ENCODE measurements around the gene CLIC1.

CLIC1 gene

DNA sequence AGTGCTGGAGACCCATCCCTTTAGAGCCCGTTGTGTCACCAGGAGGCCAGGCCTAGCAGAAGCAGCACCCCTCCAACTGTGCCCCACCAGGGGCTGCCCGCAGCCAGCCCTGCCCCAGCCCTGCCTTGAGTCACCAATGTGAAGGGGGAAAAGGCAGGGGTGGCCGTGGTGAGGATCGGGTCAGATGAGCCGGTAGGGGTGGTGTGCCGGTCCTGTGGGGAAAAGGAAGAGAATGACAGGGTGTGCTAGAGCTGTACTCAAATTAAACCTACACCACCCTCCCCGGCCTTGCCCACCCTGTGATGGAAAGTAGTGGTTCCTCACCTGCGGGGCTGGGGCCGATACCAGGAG is 29.2 kb upstream of the CLIC1 start:
- no peak overlapping the region for H3K4me2 ChIP-seq
- H3K36me3 ChIP-seq (ENCODE audit: insufficient read depth) = no peaks in the 10 kb centered on the region
- no peaks in the 10 kb centered on the region for H3K79me2 ChIP-seq (ENCODE audit: insufficient read depth, low read depth)
- H3K9ac ChIP-seq = no peak overlapping the region
- H3K4me1 ChIP-seq (ENCODE audit: low read depth, poor library complexity, severe bottlenecking) = peaks cover 14% of the 10 kb centered on the region
- H2AFZ ChIP-seq (ENCODE audit: low read depth) = no peak overlapping the region
- H3K27ac ChIP-seq = no peak overlapping the region
- TF ChIP-seq, protein P1, sequence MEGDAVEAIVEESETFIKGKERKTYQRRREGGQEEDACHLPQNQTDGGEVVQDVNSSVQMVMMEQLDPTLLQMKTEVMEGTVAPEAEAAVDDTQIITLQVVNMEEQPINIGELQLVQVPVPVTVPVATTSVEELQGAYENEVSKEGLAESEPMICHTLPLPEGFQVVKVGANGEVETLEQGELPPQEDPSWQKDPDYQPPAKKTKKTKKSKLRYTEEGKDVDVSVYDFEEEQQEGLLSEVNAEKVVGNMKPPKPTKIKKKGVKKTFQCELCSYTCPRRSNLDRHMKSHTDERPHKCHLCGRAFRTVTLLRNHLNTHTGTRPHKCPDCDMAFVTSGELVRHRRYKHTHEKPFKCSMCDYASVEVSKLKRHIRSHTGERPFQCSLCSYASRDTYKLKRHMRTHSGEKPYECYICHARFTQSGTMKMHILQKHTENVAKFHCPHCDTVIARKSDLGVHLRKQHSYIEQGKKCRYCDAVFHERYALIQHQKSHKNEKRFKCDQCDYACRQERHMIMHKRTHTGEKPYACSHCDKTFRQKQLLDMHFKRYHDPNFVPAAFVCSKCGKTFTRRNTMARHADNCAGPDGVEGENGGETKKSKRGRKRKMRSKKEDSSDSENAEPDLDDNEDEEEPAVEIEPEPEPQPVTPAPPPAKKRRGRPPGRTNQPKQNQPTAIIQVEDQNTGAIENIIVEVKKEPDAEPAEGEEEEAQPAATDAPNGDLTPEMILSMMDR (conservative IDR thresholded peaks at IDR 0.05; ENCODE audit: low read depth, low read length) = no peak
- no peak overlapping the region for H3K4me3 ChIP-seq (IDR thresholded peaks at IDR 0.05; ENCODE audit: insufficient read depth, low read depth, low read length)
- H4K20me1 ChIP-seq (ENCODE audit: insufficient read depth) = no peaks in the 10 kb centered on the region
- no peaks in the 10 kb centered on the region for H3K27me3 ChIP-seq (ENCODE audit: insufficient read depth, low read depth)

DNA sequence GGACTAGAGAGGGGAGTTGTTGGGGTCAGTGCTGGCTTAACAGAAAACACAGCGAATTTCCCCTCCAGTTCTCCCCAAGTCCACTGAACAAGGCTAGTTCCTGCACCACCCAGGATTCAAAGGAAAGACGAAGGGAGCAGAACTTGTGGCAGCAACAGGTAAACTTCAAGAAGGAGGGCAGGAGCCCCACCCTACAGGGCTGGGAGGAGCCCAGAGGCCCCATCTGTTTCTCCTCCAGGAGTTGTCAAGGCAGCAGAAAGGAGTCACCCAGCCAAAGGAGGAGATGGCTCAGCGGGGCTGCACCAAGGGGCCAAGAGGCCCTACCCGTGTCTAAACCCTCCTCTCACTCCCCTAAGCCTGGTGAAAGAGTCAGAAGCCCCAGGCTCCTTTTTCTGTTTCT is 27.9 kb upstream of the CLIC1 start:
- Histone ChIP-seq H2AFZ (ENCODE audit: low read depth) (no peak overlapping the region), H3K4me3 (IDR thresholded peaks at IDR 0.05; ENCODE audit: insufficient read depth, low read depth, low read length) (no peak overlapping the region), H4K20me1 (ENCODE audit: insufficient read depth) (no peaks in the 10 kb centered on the region), H3K36me3 (ENCODE audit: insufficient read depth) (no peaks in the 10 kb centered on the region), H3K27me3 (ENCODE audit: insufficient read depth, low read depth) (no peaks in the 10 kb centered on the region), H3K4me2 (peak overlapping the region; percentile 37; the same call in 1 of the 2 replicates), H3K4me1 (ENCODE audit: low read depth, poor library complexity, severe bottlenecking) (peaks cover 14% of the 10 kb centered on the region), H3K27ac (peak overlapping the region; percentile 19; the same call in 1 of the 2 replicates), H3K9ac (no peak overlapping the region), H3K79me2 (ENCODE audit: insufficient read depth, low read depth) (no peaks in the 10 kb centered on the region)
- TF ChIP-seq, protein P1 (conservative IDR thresholded peaks at IDR 0.05; ENCODE audit: low read depth, low read length) = no peak

DNA sequence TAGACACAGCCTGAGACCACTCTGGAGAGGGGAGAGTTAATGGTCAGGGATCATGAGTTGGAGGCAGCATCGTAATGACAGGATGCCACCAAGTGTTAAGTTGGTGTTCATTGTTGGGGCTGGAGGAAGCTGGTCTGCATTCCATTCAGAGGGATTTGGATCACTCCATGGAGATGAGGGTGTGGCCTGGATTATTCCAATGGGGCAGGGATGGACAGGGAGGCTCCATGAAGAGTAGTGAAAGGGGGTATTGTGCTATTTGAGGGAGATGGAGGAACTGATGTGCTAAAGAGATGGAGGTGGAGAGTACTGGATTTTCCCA is 27.2 kb upstream of the CLIC1 start:
- H2AFZ ChIP-seq (ENCODE audit: low read depth) = no peak overlapping the region
- no peak overlapping the region for H3K4me3 ChIP-seq (IDR thresholded peaks at IDR 0.05; ENCODE audit: insufficient read depth, low read depth, low read length)
- H3K4me1 ChIP-seq (ENCODE audit: low read depth, poor library complexity, severe bottlenecking) = peaks cover 14% of the 10 kb centered on the region
- H3K36me3 ChIP-seq (ENCODE audit: insufficient read depth) = no peaks in the 10 kb centered on the region
- H3K27ac ChIP-seq = no peak overlapping the region
- H4K20me1 ChIP-seq (ENCODE audit: insufficient read depth) = no peaks in the 10 kb centered on the region
- no peak overlapping the region for H3K4me2 ChIP-seq
- no peaks in the 10 kb centered on the region for H3K79me2 ChIP-seq (ENCODE audit: insufficient read depth, low read depth)
- TF ChIP-seq, protein P1 (conservative IDR thresholded peaks at IDR 0.05; ENCODE audit: low read depth, low read length) = no peak
- H3K9ac ChIP-seq = no peak overlapping the region
- H3K27me3 ChIP-seq (ENCODE audit: insufficient read depth, low read depth) = no peaks in the 10 kb centered on the region

DNA sequence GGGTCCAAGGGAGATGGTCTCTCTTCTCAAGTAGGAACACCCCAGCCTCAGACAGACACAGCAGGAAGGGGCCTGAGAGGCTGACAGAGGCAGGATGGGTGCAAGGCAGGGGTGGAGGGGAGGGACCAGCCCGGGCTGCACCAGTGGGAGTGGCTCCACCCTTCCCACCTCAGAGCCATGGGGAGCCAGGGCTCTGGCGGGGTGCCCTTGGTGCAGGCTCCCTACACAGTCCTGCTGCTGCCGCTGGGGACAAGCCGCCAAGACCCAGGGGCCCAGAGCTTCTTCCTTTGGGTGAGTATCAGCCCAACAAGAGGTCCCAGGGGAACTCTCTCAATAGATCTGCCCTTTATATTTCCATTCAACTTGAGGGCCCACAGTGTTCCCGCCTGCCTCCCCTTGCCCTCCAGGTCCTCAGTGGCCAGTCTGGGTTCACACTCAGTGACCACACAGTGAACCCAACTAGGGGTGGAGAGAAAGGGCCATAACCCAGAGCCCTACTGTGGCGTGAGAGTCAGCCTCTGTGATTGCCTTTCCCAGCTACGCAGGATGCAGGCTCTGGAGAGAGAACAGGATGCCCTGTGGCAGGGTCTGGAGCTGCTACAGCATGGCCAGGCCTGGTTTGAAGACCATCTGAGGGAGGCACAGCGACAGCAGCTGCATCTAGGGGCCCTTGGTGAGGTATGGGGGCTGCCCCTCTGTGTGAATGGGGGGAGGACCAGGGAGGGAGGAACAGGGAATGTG is 26.7 kb upstream of the CLIC1 start:
- H3K27ac ChIP-seq = no peak overlapping the region
- no peak overlapping the region for H3K4me2 ChIP-seq
- no peaks in the 10 kb centered on the region for H4K20me1 ChIP-seq (ENCODE audit: insufficient read depth)
- no peaks in the 10 kb centered on the region for H3K36me3 ChIP-seq (ENCODE audit: insufficient read depth)
- H3K4me1 ChIP-seq (ENCODE audit: low read depth, poor library complexity, severe bottlenecking) = peaks cover 14% of the 10 kb centered on the region
- no peaks in the 10 kb centered on the region for H3K79me2 ChIP-seq (ENCODE audit: insufficient read depth, low read depth)
- H2AFZ ChIP-seq (ENCODE audit: low read depth) = no peak overlapping the region
- H3K27me3 ChIP-seq (ENCODE audit: insufficient read depth, low read depth) = no peaks in the 10 kb centered on the region
- H3K4me3 ChIP-seq (IDR thresholded peaks at IDR 0.05; ENCODE audit: insufficient read depth, low read depth, low read length) = no peak overlapping the region
- TF ChIP-seq, protein P1 (conservative IDR thresholded peaks at IDR 0.05; ENCODE audit: low read depth, low read length) = no peak
- H3K9ac ChIP-seq = no peak overlapping the region
